Activated T-cell treated with anti-CD3 and anti-CD28 coated beads, Interleukin-2, amount 50 U/mL, for 4 hours (primary cell): Measurements from ENCODE around the gene SIGLEC10. TPM values are rescaled to one million over a fixed set of nuclear protein-coding genes. Genes with fewer than 3 reads are reported as not detected.
A peak's percentile ranks its signal among the peaks of the same experiment; 100 is the strongest.
"Not testable (repeated sequence)": the region's sequence is repeated elsewhere in the genome, so short reads cannot be mapped to it uniquely, and the experiment has no call there.

ENCODE experiments used
- ATAC-seq, 2 donors: fragments of 200-7000 bp; cut with Tn5 transposase; one replicate each; pipeline ENCODE4 v1.10.0; 2021
- DNase-seq: peaks from one replicate; pipeline ENCODE4 v3.0.0-alpha.2; 2020
- H3K27me3 Mint-ChIP-seq: one replicate; pipeline ENCODE4 v1.8.0; 2021; ENCODE audit warnings: low read depth, mixed read lengths
- H3K36me3 Mint-ChIP-seq: one replicate; pipeline ENCODE4 v1.8.0; 2022; ENCODE audit warnings: mixed read lengths; ENCODE audit not compliant: insufficient read depth
- H3K4me1 Mint-ChIP-seq: one replicate; pipeline ENCODE4 v1.8.0; 2021; ENCODE audit warnings: low read depth, mixed read lengths
- H3K4me3 Mint-ChIP-seq: one replicate; pipeline ENCODE4 v1.8.0; 2021; ENCODE audit warnings: mild to moderate bottlenecking, moderate library complexity, mixed read lengths
- H3K9me3 Mint-ChIP-seq: one replicate; pipeline ENCODE4 v1.8.0; 2021; ENCODE audit warnings: mixed read lengths
- total RNA-seq, 3 donors: library from RNA; stranded (reverse); gene quantifications; one replicate each; pipeline ENCODE4 v1.2.1, GENCODE V29; 2021

Gene SIGLEC10, protein sequence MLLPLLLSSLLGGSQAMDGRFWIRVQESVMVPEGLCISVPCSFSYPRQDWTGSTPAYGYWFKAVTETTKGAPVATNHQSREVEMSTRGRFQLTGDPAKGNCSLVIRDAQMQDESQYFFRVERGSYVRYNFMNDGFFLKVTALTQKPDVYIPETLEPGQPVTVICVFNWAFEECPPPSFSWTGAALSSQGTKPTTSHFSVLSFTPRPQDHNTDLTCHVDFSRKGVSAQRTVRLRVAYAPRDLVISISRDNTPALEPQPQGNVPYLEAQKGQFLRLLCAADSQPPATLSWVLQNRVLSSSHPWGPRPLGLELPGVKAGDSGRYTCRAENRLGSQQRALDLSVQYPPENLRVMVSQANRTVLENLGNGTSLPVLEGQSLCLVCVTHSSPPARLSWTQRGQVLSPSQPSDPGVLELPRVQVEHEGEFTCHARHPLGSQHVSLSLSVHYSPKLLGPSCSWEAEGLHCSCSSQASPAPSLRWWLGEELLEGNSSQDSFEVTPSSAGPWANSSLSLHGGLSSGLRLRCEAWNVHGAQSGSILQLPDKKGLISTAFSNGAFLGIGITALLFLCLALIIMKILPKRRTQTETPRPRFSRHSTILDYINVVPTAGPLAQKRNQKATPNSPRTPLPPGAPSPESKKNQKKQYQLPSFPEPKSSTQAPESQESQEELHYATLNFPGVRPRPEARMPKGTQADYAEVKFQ
- under 1 TPM; 0.43 to 0.63 (median 0.53) TPM for total RNA-seq

DNA sequence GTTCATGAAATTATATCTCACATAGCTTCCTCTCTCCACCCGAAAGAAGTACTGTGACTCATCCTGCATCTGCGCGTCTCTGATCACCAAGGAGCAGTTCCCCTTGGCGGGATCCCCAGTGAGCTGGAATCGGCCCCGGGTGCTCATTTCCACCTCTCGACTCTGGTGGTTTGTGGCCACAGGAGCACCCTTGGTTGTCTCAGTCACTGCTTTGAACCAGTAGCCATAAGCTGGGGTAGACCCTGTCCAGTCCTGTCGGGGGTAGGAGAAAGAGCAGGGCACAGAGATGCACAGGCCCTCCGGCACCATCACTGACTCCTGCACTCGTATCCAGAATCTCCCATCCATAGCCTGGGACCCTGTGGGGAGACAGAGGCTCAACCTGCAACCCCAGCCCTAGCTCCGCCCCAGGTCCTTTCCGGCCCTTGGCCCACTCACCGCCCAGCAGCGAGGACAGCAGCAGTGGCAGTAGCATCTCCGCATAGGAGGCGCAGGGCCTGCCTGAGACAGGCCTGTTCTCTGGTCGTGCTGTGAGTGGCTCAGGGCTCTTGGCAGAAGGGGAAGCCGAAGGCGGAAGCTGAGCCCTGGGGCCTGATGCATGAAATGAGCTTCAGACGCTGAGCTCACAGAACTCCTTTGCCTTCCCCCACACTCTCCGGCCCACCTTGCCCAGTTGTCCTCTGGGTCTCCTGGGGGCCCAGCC is at the start of gene SIGLEC10:
Gene SIGLEC10, minus strand, starts transcription at position 536 of the 703 bp plus-strand sequence. Its CDS starts 61 bp downstream, at position 475.
- Mint-ChIP-seq H3K4me1 (peaks cover 11% of the 10 kb centered on the region), H3K36me3 (no peaks in the 10 kb centered on the region), H3K27me3 (peaks cover 20% of the 10 kb centered on the region), H3K4me3 (peak within 1 kb of the TSS; percentile 38), H3K9me3 (no peaks in the 10 kb centered on the region)
- peak; percentile 58 to 68 for ATAC-seq
- no peak for DNase-seq

DNA sequence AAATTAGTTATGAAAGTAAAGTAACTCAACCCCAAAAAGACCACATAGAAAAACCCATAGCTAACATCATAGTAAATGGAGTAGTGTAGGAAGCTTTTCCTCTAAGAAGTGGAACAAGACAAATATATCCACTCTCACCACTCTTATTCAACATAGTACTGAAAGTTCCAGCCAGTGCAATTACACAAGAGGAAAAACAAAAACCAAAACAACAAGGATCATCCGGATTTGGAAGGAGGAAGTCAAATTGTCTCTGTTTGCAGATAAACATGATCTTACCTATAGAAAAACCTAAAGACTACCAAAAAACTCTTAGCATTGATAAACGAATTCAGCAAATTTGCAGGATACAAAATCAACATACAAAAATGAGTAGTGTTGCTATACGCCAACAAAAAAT is 49.3 kb upstream of the SIGLEC10 start:
- no peaks in the 10 kb centered on the region for H3K9me3 Mint-ChIP-seq
- no peaks in the 10 kb centered on the region for H3K36me3 Mint-ChIP-seq
- ATAC-seq (no peak), DNase-seq (no peak)
- no peak overlapping the region for H3K4me3 Mint-ChIP-seq
- peaks cover 24% of the 10 kb centered on the region for H3K4me1 Mint-ChIP-seq
- peaks cover 24% of the 10 kb centered on the region for H3K27me3 Mint-ChIP-seq

DNA sequence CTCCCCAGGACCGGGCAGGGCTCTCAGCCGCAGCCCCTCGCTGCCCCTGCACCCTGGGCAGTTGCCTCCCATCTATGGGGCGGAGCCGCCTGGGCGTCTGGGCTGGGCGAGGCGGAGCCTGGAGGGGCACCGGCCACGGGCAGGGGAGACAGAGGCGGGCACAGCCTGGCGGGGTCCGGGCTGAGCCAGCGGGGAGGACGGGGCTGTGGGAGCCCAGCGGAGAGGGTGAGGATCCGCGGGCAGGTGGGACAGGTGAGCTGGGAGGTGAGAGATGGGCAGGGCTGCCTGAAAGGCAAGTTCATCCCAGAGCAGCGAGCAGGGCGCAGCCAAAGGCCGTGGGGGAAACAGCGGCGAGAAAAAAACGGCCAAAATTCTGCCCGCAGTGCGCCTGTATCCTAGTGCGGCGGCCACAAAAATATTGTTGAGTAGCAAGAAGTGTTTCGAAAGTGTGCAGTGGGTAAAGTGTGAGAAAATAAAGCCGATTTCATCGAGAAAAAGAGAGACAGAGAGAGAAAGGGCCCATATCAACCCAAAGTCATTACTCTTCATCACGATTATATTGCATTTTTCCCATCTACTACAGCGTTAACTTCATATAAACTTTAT is 46.6 kb upstream of the SIGLEC10 start:
- H3K4me3 Mint-ChIP-seq: peak overlapping the region; percentile 38

DNA sequence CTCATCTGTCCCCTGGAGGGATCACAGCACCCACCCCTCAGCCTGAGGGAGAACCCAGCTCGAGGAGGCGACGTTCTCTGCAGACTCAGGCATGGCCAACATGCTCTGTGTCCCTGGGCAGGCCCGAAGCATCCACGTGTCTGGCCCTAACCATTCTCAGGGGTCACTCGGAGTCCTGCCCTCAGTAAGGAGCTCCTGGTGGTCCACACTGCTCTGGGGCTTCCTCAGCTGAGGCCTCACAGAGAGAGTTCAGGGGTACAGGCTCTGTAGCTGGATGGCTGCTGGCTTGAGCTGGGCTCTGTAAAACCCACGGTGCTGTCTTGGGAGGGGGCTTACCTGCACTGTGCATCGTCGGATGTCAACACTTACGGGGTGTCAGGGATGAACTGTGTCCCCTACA is 45.2 kb upstream of the SIGLEC10 start:
- no peak for ATAC-seq

More for the DNA sequence above, 46.6 kb upstream of the SIGLEC10 start:
- not testable (repeated sequence) for H3K9me3 Mint-ChIP-seq, DNase-seq, H3K36me3 Mint-ChIP-seq
- Mint-ChIP-seq H3K27me3 (peaks cover 31% of the 10 kb centered on the region), H3K4me1 (peaks cover 21% of the 10 kb centered on the region)
- peak; percentile 37 to 63 for ATAC-seq

DNA sequence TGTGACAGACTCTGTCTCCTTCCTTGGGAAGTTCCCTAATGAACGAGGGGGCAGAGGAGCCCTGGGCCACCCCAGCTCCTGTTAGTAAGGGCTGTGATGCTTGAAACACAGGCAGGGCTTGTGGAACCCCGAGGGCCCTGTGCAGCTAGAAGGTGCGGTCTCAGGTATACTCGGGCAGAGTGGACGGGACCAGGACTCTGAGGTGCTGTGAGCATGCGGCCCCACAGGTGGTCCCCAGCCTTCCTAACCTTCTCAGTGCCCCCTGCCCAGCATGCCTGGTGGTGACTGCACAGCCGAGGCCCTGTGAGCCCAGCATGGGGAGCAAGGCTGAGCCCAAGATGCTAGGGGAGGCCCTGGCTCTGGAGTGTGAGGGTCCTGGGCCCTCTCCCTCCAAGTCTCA is 44.8 kb upstream of the SIGLEC10 start:
- Mint-ChIP-seq H3K9me3 (no peaks in the 10 kb centered on the region), H3K4me3 (no peak overlapping the region), H3K36me3 (no peaks in the 10 kb centered on the region), H3K4me1 (peaks cover 13% of the 10 kb centered on the region), H3K27me3 (peaks cover 31% of the 10 kb centered on the region)
- ATAC-seq (peak in 1 of 2 donors; percentile 29), DNase-seq (peak; percentile 3)

More for the DNA sequence above, 45.2 kb upstream of the SIGLEC10 start:
- Mint-ChIP-seq H3K36me3 (no peaks in the 10 kb centered on the region), H3K4me1 (peaks cover 15% of the 10 kb centered on the region), H3K4me3 (no peak overlapping the region), H3K9me3 (no peaks in the 10 kb centered on the region), H3K27me3 (peaks cover 31% of the 10 kb centered on the region)
- DNase-seq: no peak

DNA sequence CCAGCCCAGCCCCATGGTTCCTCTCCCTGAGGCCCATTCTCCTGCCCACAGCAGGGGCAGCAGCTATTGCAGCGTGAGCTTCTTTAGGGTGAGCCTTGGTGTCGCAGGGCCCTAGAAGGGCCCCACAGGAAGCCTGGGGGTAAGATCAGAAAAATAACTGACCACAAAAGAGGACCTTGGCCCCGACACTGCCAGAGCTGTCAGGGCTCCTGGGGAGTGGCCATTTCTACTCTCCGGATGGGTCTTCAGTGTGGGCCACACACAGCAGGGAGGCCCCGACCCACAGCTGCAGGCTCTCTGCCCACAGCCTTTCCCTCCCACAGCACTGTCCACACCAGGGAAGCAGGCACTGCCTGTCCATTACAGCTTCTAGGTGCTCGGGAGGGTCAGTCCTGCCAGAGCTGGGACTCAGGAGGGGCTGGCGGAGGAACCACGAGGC is 44.3 kb upstream of the SIGLEC10 start:
- Mint-ChIP-seq H3K4me3 (no peak overlapping the region), H3K27me3 (peaks cover 31% of the 10 kb centered on the region)

DNA sequence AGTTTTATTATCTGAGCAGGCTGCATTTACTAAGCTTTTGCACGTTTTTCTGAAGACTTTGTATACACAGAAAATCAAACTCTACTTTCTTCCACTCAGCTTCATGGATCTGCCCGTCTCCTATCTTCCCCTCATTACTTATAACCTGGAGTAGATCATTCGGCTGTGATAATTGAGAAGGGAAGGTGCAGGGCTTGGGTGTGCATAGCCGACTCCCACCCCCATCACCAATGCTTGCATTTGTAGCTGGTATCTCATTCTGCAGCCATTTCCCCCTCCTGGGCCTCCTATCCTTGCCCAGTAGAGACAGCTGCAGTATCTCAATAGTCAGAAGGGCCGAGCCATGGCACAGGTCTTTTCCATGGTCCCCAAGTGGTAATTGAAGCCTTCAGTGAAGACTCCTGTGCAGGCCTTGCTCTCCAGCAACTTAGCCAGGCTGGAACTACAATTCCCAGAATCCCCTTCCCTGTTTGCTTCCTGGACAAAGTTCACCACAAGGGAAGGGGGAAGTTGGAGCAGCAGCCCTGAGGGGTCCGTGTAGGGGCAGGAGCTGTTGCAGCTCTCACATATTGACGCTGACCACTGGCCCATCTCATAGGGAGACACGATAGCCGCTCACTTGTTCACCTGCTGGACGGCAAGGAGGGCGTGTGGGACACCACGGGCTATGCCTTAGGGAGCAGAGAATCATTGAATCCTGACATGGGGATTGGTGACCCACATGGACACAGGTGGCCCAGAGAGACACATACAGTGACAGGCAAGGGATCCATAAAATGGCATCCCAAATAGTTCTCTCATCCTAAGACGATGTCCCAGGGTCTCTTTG is 42.9 kb upstream of the SIGLEC10 start:
- no peak for ATAC-seq
- Mint-ChIP-seq H3K4me3 (no peak overlapping the region), H3K27me3 (peaks cover 35% of the 10 kb centered on the region), H3K4me1 (peaks cover 9% of the 10 kb centered on the region), H3K9me3 (no peaks in the 10 kb centered on the region), H3K36me3 (no peaks in the 10 kb centered on the region)
- no peak for DNase-seq

More for the DNA sequence above, 44.3 kb upstream of the SIGLEC10 start:
- no peak for ATAC-seq
- DNase-seq: no peak
- Mint-ChIP-seq H3K36me3 (no peaks in the 10 kb centered on the region), H3K4me1 (peaks cover 13% of the 10 kb centered on the region), H3K9me3 (no peaks in the 10 kb centered on the region)

DNA sequence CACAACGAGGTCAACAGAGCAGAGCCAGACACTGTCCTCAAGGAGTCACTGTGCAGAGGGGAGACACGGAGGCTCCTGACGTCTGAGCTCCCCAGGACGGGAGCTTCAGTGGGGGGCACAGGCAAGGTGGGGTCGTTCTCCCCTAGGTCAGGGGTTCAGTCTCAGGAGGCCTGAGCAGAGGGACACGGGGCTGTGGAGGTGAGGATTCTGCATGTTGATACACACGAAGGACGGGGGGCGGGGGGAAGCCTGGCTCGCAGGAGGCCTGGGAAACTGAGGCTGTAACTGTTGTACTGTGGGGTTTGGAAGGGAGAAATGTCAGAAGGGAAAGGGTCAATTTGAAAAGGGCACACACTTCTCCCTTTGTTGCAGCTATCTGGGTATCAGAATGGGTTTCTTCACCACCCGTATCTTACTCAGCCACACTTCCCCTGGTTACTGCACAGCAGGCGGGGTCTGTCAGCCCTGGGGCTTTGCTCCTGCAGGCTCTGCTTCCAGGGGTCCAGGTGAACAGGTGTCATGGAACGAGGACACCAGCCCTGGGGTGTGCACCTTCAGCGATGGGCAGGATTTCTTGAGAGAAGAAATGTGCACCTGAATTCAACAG is 41.6 kb upstream of the SIGLEC10 start:
- Mint-ChIP-seq H3K36me3 (no peaks in the 10 kb centered on the region), H3K4me3 (no peak overlapping the region), H3K9me3 (no peaks in the 10 kb centered on the region), H3K4me1 (peaks cover 7% of the 10 kb centered on the region), H3K27me3 (peaks cover 28% of the 10 kb centered on the region)
- ATAC-seq: no peak
- no peak for DNase-seq

DNA sequence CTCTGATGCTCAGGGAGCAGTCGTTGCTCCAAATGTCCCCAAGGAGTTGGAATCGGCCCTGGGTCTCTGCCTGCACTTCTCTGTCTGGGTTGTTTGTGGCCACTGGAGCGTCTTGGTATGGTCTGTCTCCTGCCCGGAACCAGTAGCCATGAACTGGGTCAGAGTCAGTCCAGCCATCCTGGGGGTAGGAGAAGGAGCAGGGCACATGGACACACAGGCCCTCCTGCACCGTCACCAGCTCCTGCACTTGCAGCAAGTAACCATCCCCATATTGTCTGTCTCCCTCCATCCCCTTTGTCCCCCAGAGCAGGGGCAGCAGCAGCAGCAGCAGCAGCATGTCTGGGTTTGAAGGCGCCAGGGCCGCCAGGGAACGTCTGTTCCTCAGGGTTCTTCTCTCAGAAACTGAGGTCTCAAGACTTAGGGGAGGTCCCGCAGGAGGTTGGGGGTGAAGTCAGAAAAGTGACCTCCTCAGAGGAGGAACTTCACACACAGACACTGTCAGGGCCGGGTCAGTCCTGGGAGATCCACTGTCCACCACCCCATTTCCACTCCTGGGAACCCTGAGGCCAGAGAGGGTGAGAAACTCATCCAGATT is 40.7 kb upstream of the SIGLEC10 start, which contains the start of gene SIGLEC8:
Gene SIGLEC8, minus strand, starts transcription at position 404 of the 595 bp plus-strand sequence. Its CDS starts 67 bp downstream, at position 337.
- DNase-seq: no peak
- H3K27me3 Mint-ChIP-seq: peaks cover 25% of the 10 kb centered on the region

DNA sequence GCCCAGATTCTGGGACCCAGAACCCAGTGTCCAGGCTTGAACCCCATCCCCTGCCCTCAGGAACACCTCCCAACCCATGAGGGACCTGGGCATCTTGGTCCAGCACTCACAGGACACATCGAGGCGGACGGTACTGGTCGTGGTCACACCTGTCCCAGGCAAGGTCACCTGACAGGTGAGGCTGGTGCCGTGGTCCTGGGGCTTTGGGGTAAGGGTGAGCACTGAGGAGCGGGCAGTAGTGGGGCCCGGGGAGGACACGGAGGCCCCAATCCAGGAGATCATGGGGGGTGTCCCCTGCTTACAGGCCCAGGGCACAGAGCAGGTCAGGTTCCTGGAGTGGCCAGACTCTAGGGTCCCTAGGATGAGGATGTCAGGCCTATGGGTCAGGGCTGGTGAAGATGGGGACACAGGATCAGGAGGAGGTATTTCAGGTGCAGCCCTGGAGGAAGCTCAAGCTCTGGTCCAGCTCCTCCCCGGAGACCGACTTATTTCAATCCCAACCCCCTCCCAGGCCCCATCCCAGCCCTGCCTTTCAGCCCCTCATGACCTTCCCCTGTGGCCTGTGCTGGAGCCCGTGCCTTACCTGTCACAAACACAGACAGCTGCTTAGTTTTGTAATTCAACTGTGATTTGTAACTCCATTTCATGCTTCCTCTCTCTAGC is 40.0 kb upstream of the SIGLEC10 start:
- no peak for DNase-seq
- no peaks in the 10 kb centered on the region for H3K9me3 Mint-ChIP-seq
- no peaks in the 10 kb centered on the region for H3K36me3 Mint-ChIP-seq
- no peak overlapping the region for H3K4me3 Mint-ChIP-seq
- no peaks in the 10 kb centered on the region for H3K4me1 Mint-ChIP-seq
- ATAC-seq: no peak
- H3K27me3 Mint-ChIP-seq: peaks cover 18% of the 10 kb centered on the region

More for the DNA sequence above, 40.7 kb upstream of the SIGLEC10 start, which contains the start of gene SIGLEC8:
- no peak for ATAC-seq
- Mint-ChIP-seq H3K36me3 (no peaks in the 10 kb centered on the region), H3K4me1 (peaks cover 3% of the 10 kb centered on the region), H3K4me3 (no peak within 1 kb of the TSS), H3K9me3 (no peaks in the 10 kb centered on the region)

DNA sequence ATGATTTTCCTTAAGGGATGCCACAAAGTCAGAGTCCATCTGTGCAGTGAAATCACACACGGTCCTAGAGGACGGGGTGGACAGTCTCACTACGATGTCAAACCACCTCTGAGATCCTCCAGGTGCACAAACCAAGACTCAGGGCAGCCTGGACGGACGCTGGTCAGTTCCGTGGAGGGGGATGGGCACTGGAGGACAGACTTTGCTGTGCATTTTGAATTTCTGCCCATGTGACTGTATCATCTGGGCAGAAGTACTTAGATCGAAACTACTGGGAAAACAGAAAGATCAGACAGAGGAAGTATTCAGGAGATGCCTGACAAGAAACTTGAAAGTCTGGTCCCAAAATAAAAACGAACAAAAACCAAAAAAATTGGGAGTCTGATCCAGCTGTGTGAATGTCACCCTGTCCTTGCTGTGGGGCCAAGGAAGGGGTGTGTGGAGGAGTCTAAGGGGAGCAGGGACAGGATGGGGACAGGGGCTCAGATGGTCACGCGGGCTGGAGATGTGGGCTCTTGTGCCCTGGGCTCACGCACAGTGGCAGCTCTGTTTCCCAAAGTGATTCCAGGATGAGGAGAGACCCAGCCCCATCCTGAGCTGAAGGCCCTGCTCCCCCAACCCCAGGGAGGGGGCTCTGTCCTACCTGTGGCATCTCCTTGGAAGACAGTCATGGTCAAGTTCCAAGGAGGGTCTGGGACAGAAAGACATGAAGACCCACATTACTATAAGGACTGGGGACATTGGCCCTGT is 39.3 kb upstream of the SIGLEC10 start:
- no peaks in the 10 kb centered on the region for H3K36me3 Mint-ChIP-seq
- no peak for DNase-seq
- no peak overlapping the region for H3K4me3 Mint-ChIP-seq
- peaks cover 13% of the 10 kb centered on the region for H3K27me3 Mint-ChIP-seq
- ATAC-seq: no peak
- H3K4me1 Mint-ChIP-seq: no peaks in the 10 kb centered on the region
- H3K9me3 Mint-ChIP-seq: no peaks in the 10 kb centered on the region
